SW480 (cell line): ENCODE results near the gene MAP6D1.

ENCODE experiments used
- DNase-seq: peaks from one replicate; pipeline ENCODE4 v3.0.0-alpha.2; 2016; ENCODE audit warnings: low spot score

The MAP6D1 gene

GRCh38 chr3:183823963-183824362 is 1.4 kb downstream of the MAP6D1 start:
- DNase-seq: peak; percentile 57

- no peak for DNase-seq
These were observed 2.7 kb downstream of the MAP6D1 start for GRCh38 chr3:183822631-183823030.

GRCh38 chr3:183819831-183820230 is 5.5 kb downstream of the MAP6D1 start:
- DNase-seq: no peak

- DNase-seq: no peak
These were observed 6.4 kb downstream of the MAP6D1 start for GRCh38 chr3:183818706-183819624.

GRCh38 chr3:183818041-183818620 is 7.2 kb downstream of the MAP6D1 start:
- no peak for DNase-seq

- DNase-seq: no peak
These were observed 7.7 kb downstream of the MAP6D1 start for GRCh38 chr3:183817639-183818038.

- DNase-seq: no peak
These were observed 8.5 kb downstream of the MAP6D1 start for GRCh38 chr3:183816681-183817510.

- DNase-seq: no peak
These were observed 9.4 kb downstream of the MAP6D1 start for GRCh38 chr3:183815951-183816475.

GRCh38 chr3:183815563-183815940 is 9.8 kb downstream of the MAP6D1 start:
- no peak for DNase-seq

- no peak for DNase-seq
These were observed 11.1 kb downstream of the MAP6D1 start for GRCh38 chr3:183814240-183814639.

GRCh38 chr3:183812761-183813445 is 12.5 kb downstream of the MAP6D1 start:
- DNase-seq: no peak

GRCh38 chr3:183811638-183812037 is 13.7 kb downstream of the MAP6D1 start:
- DNase-seq: no peak

GRCh38 chr3:183810643-183811594 is 14.5 kb downstream of the MAP6D1 start:
- DNase-seq: no peak

GRCh38 chr3:183809270-183809669 is 16.1 kb downstream of the MAP6D1 start:
- DNase-seq: no peak

- no peak for DNase-seq
These were observed 17.0 kb downstream of the MAP6D1 start for GRCh38 chr3:183808355-183808754.

- no peak for DNase-seq
These were observed 17.5 kb downstream of the MAP6D1 start for GRCh38 chr3:183807881-183808280.

- no peak for DNase-seq
These were observed 18.1 kb downstream of the MAP6D1 start for GRCh38 chr3:183807209-183807728.

- no peak for DNase-seq
These were observed 22.4 kb downstream of the MAP6D1 start for GRCh38 chr3:183802989-183803388.

GRCh38 chr3:183801601-183802000 is 23.8 kb downstream of the MAP6D1 start:
- DNase-seq: no peak

GRCh38 chr3:183800243-183800863 is 25.0 kb downstream of the MAP6D1 start:
- no peak for DNase-seq
